LNCaP clone FGC (cell line): ENCODE results near the gene CCDC78.

Source experiments
- DNase-seq: peaks from one replicate; pipeline ENCODE4 v3.0.0-alpha.2; 2011; ENCODE audit warnings: low read depth
- H3K4me3 ChIP-seq: 2 replicates; pipeline ENCODE4 v1.5.1; 2011; ENCODE audit warnings: mild to moderate bottlenecking, low read depth, low read length, control low read depth
- TF ChIP-seq, protein P1 (sequence below): IDR thresholded peaks from 2 replicates; pipeline ENCODE4 v1.5.1; 2012; ENCODE audit warnings: mild to moderate bottlenecking; ENCODE audit not compliant: control insufficient read depth, insufficient read depth; ENCODE audit errors: extremely low read depth

CCDC78 gene

DNA sequence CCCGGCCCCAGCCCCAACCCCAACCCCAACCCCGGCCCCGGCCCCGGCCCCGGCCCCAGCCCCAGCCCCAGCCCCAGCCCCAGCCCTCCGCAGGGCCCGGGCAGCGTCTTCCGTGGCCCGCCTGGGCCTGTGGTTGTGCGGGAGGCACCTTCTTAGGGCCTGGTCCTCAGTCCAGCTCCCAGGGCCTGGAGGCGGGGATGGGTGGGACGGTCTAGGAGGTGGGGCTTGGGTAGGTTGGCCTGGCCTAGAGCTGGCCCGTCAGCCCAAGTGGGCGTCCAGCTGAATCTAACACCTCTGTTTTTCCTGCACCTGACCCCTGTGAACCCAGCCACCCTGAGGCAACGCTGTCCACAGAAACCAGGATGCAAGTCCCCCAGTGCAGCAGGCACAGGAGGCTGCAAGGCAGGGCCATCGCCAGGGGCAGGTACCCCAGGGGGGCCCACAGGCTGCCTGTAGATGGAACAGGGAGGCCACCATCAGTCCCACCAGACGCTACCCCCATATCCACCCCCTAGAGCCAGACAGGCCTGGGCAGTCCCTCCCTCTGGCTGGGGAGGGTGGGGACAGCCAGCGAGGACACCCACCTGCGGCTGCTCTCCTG, 43.0 kb upstream of the CCDC78 start:
- TF ChIP-seq, protein P1, sequence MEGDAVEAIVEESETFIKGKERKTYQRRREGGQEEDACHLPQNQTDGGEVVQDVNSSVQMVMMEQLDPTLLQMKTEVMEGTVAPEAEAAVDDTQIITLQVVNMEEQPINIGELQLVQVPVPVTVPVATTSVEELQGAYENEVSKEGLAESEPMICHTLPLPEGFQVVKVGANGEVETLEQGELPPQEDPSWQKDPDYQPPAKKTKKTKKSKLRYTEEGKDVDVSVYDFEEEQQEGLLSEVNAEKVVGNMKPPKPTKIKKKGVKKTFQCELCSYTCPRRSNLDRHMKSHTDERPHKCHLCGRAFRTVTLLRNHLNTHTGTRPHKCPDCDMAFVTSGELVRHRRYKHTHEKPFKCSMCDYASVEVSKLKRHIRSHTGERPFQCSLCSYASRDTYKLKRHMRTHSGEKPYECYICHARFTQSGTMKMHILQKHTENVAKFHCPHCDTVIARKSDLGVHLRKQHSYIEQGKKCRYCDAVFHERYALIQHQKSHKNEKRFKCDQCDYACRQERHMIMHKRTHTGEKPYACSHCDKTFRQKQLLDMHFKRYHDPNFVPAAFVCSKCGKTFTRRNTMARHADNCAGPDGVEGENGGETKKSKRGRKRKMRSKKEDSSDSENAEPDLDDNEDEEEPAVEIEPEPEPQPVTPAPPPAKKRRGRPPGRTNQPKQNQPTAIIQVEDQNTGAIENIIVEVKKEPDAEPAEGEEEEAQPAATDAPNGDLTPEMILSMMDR: no peak
- H3K4me3 ChIP-seq: no peak overlapping the region
- no peak for DNase-seq

DNA sequence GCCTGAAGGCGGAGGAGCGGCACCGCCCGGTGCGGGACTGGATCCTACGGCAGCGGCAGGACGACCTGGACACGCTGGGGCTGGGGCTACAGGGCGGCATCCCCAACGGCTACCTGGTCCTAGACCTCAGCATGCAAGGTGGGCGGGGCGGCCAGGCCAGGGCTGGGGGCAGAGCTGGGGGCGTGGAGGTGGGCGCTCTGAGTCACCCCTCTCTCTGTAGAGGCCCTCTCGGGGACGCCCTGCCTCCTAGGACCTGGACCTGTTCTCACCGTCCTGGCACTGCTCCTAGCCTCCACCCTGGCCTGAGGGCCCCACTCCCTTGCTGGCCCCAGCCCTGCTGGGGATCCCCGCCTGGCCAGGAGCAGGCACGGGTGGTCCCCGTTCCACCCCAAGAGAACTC, 42.2 kb upstream of the CCDC78 start:
- H3K4me3 ChIP-seq: no peak overlapping the region
- TF ChIP-seq, protein P1: no peak
- no peak for DNase-seq

DNA sequence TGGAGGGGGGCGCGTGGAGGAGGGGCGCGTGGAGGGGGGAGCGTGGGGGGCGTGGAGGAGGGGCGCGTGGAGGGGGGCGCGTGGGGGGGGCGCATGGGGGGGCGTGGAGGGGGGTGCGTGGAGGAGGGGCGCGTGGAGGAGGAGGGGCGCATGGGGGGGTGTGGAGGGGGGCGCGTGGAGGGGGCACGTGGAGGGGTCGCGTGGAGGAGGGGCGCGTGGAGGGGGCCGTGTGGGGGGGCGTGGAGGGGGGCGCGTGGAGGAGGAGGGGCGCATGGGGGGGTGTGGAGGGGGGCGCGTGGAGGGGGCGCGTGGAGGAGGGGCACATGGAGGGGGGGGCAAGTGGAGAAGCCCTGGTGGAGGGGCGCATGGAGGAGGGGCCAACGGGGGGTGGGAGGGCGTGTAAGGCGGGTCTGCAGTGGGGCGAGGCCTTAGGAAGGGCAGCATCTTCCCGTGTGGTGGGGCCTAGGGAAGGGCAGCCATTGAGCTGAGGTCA, 41.5 kb upstream of the CCDC78 start:
- TF ChIP-seq, protein P1: no peak
- no peak overlapping the region for H3K4me3 ChIP-seq
- no peak for DNase-seq

DNA sequence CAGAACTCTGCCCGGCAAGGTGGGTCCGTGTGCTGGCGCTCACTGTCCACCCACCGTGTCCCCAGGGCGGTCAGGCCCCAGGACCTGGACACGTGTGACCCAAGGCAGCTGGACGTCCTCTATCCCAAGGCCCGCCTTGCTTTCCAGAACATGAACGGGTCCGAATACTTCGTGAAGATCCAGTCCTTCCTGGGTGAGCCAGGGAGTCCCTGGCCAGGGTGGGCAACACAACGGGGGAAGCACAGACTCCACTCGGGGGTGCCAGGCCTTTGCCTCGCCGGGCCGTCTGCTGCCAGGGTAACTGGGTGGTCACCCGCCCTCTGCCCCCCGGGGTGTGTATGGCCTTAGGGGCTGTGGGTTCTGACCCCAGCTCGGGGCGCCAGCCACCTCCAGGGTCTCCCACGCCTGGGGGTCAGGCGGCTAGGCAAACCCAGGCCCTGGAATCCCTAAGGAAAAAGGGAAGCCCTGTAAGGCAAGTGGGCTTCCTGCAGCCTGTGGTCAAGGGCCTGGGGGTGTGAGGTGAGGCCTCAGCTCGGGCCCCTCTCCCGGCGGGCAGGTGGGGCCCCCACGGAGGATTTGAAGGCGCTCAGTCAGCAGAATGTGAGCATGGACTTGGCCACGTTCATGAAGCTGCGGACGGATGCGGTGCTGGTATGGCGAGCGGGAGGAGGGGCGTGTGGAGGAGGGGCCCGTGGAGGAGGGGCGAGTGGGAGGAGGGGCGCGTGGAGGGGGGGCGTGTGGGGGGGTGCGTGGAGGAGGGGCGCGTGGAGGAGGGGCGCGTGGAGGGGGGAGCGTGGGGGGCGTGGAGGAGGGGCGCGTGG, 40.8 kb upstream of the CCDC78 start:
- TF ChIP-seq, protein P1: no peak
- DNase-seq: no peak
- no peak overlapping the region for H3K4me3 ChIP-seq

DNA sequence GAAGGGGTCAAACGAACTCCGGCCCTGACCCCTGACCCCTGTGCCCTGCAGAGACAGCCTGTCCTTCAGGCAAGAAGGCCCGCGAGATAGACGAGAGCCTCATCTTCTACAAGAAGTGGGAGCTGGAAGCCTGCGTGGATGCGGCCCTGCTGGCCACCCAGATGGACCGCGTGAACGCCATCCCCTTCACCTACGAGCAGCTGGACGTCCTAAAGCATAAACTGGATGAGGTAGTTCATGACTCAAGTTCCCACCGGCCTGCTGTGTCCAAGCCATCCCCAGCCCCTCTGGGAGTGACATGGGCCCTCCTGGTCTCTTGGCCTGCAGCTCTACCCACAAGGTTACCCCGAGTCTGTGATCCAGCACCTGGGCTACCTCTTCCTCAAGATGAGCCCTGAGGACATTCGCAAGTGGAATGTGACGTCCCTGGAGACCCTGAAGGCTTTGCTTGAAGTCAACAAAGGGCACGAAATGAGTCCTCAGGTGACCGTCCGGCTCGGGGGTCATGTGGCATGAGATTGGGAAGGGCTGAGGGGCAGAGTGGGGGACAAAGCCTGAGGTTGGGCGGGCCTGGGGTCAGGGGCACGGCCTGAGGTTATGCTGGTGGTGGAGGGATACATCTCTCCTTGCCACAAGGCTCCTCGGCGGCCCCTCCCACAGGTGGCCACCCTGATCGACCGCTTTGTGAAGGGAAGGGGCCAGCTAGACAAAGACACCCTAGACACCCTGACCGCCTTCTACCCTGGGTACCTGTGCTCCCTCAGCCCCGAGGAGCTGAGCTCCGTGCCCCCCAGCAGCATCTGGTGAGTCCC, 40.0 kb upstream of the CCDC78 start:
- TF ChIP-seq, protein P1: no peak
- no peak overlapping the region for H3K4me3 ChIP-seq
- DNase-seq: no peak

DNA sequence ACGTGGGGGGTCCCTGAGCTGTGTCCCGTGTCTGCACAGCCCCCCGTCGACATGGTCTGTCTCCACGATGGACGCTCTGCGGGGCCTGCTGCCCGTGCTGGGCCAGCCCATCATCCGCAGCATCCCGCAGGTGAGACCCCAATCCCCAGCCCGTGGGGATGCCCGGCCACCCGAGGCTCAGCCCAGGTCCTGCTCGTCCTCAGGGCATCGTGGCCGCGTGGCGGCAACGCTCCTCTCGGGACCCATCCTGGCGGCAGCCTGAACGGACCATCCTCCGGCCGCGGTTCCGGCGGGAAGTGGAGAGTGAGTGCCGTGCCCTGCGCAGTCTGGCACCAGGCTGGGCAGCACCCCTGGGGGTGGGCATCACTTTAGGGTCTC, 39.2 kb upstream of the CCDC78 start:
- TF ChIP-seq, protein P1: no peak
- H3K4me3 ChIP-seq: no peak overlapping the region
- no peak for DNase-seq
